ENCODE measurements around the gene SPRY1.

The SPRY1 gene

GRCh38 chr4:123438031-123438430, 41.4 kb downstream of the SPRY1 start:
- no peak for DNase-seq (ENCODE audit: low read depth in 3 of 3, low spot score in 1 of 3)

- DNase-seq (ENCODE audit: low read depth in 3 of 3, low spot score in 1 of 3) = no peak
Observed at GRCh38 chr4:123443401-123444289, 47.0 kb downstream of the SPRY1 start.

GRCh38 chr4:123444290-123444731, 47.7 kb downstream of the SPRY1 start:
- no peak for DNase-seq (ENCODE audit: low read depth in 3 of 3, low spot score in 1 of 3)

- no peak for DNase-seq (ENCODE audit: low read depth in 3 of 3, low spot score in 1 of 3)
Observed at GRCh38 chr4:123446865-123447474, 50.4 kb downstream of the SPRY1 start.

- DNase-seq (ENCODE audit: low read depth in 3 of 3, low spot score in 1 of 3) = no peak
Observed at GRCh38 chr4:123449362-123449761, 52.8 kb downstream of the SPRY1 start.

GRCh38 chr4:123449780-123450179, 53.2 kb downstream of the SPRY1 start:
- DNase-seq (ENCODE audit: low read depth in 3 of 3, low spot score in 1 of 3) = no peak

GRCh38 chr4:123450393-123450792, 53.8 kb downstream of the SPRY1 start:
- DNase-seq (ENCODE audit: low read depth in 3 of 3, low spot score in 1 of 3) = no peak

- no peak for DNase-seq (ENCODE audit: low read depth in 3 of 3, low spot score in 1 of 3)
Observed at GRCh38 chr4:123452616-123453015, 56.0 kb downstream of the SPRY1 start.

GRCh38 chr4:123453061-123453680, 56.6 kb downstream of the SPRY1 start:
- DNase-seq (ENCODE audit: low read depth in 3 of 3, low spot score in 1 of 3) = no peak
